Tibial artery (tissue), 4 donors: ENCODE results near the gene PNPLA4.

Experiments
- DNase-seq, 2 donors: peaks; one replicate each; pipeline ENCODE4 v3.0.0-alpha.2; 2019
- H3K27ac ChIP-seq, 2 donors: fragments of 200-600 bp; sonication (generic) in 1 of 2; 1 replicate in 1 of 2; 2 replicates in 1 of 2; pipeline ENCODE4 v1.5.1; 2018 to 2019; ENCODE audit warnings: mild to moderate bottlenecking in 1 of 2
- H3K27me3 ChIP-seq, 2 donors: fragments of 200-600 bp; sonication (generic) in 1 of 2; one replicate each; pipeline versions ENCODE4 v1.5.1 to v1.6.0; 2016 to 2019
- H3K36me3 ChIP-seq, 3 donors: fragments of 200-600 bp; sonication (generic) in 2 of 3; one replicate each; pipeline ENCODE4 v1.5.1; 2016 to 2019; ENCODE audit warnings: mild to moderate bottlenecking in 2 of 3
- H3K4me1 ChIP-seq, 4 donors: fragments of 200-600 bp; sonication (generic) in 2 of 4; 1 replicate in 3 of 4; 2 replicates in 1 of 4; pipeline ENCODE4 v1.5.1; 2016 to 2019
- H3K4me3 ChIP-seq, 2 donors: fragments of 200-600 bp; sonication (generic) in 1 of 2; 1 replicate in 1 of 2; 2 replicates in 1 of 2; pipeline ENCODE4 v1.5.1; 2018 to 2019; ENCODE audit warnings: mild to moderate bottlenecking in 2 of 2
- H3K9me3 ChIP-seq, 3 donors: fragments of 200-600 bp; sonication (generic) in 1 of 3; one replicate each; pipeline ENCODE4 v1.5.1; 2016 to 2019
- intact Hi-C: fragments of 100-400 bp; cut with DNase I; formaldehyde crosslinking; loops from one replicate; pipeline ENCODE4 v1.15.0; 2023; ENCODE audit warnings: low total_unique reads
- TF ChIP-seq, protein P1 (sequence below), 2 experiments: fragments of 200-600 bp in 1 of 2; fragments of 450-650 bp in 1 of 2; IDR thresholded peaks; one replicate each; pipeline ENCODE4 v1.5.1; 2017 to 2019; ENCODE audit warnings: antibody characterized with exemption in 2 of 2, mild to moderate bottlenecking in 1 of 2, moderate library complexity in 1 of 2

Gene PNPLA4

DNA sequence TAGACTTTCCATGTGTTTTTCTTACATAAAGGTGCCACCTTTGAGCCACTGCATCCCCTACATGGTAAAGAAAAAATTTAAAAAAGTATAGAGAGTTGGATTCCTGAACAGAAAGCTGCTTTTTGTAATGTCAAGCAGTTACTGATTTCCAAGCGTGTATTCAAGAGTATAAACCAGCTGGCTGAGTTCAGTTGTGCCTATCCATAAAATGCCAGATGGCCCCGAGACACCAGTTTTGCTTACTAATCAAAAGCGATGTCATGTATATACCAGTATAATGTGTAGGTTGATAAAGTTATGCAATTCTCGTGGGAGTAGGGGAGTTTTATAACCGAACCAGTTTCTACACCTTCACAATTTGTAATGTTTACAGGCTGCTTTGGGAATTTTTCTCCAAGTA, 26.2 kb upstream of the PNPLA4 start:
- Histone ChIP-seq H3K27me3 (no peaks in the 10 kb centered on the region), H3K9me3 (no peaks in the 10 kb centered on the region), H3K4me1 (no peaks in the 10 kb centered on the region), H3K27ac (no peak overlapping the region), H3K36me3 (no peaks in the 10 kb centered on the region), H3K4me3 (no peak overlapping the region)
- TF ChIP-seq, protein P1, sequence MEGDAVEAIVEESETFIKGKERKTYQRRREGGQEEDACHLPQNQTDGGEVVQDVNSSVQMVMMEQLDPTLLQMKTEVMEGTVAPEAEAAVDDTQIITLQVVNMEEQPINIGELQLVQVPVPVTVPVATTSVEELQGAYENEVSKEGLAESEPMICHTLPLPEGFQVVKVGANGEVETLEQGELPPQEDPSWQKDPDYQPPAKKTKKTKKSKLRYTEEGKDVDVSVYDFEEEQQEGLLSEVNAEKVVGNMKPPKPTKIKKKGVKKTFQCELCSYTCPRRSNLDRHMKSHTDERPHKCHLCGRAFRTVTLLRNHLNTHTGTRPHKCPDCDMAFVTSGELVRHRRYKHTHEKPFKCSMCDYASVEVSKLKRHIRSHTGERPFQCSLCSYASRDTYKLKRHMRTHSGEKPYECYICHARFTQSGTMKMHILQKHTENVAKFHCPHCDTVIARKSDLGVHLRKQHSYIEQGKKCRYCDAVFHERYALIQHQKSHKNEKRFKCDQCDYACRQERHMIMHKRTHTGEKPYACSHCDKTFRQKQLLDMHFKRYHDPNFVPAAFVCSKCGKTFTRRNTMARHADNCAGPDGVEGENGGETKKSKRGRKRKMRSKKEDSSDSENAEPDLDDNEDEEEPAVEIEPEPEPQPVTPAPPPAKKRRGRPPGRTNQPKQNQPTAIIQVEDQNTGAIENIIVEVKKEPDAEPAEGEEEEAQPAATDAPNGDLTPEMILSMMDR (IDR thresholded peaks at IDR 0.05), result no peak
- intact Hi-C loops, result no loop called here
- DNase-seq, result no peak

DNA sequence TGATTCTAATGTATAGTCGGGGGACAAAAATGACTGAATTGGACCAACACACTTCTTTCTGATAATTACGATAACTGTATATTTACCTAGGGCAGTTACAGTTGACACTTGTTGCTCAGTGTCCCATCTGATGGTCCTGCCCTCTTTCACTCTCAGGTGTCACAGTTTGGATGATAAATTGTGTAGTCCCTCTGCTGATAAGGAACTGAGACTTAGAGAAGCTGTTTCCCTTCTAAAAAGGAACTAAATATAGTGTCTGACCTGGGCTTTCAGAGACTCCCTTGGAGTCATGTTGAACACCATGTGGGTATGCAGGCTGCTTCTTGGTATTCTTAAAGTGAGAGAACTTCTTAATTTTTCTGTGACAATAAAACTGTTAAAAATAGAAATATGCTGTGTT, 23.7 kb upstream of the PNPLA4 start:
- no peaks in the 10 kb centered on the region for H3K36me3 ChIP-seq
- intact Hi-C loops, result no loop called here
- no peak overlapping the region for H3K4me3 ChIP-seq
- H3K4me1 ChIP-seq, result no peaks in the 10 kb centered on the region
- DNase-seq, result no peak
- TF ChIP-seq, protein P1 (IDR thresholded peaks at IDR 0.05), result no peak
- H3K27me3 ChIP-seq, result no peaks in the 10 kb centered on the region
- no peak overlapping the region for H3K27ac ChIP-seq
- no peaks in the 10 kb centered on the region for H3K9me3 ChIP-seq

DNA sequence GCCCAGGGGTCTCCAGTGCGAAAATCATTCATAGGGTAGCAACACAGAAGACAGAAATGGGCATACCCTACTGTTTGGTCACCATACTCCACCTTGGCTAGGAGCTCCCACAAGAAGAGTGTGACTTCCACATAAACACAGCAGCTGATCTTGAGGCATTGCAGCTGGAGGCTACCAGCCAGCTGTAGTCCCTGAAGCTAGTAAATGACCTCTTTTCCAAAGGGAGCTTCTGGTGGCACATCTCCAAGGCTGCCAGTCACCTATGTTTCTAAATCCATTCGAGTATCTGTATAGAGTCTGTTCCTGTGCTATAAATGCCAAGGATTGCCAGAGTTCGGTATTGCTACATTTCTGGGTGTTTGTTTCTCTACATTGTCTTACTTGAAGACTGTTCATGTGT, 21.3 kb upstream of the PNPLA4 start:
- TF ChIP-seq, protein P1 (IDR thresholded peaks at IDR 0.05), result no peak
- Histone ChIP-seq H3K36me3 (no peaks in the 10 kb centered on the region), H3K9me3 (no peaks in the 10 kb centered on the region), H3K27ac (no peak overlapping the region), H3K27me3 (no peaks in the 10 kb centered on the region), H3K4me3 (no peak overlapping the region), H3K4me1 (no peaks in the 10 kb centered on the region)
- intact Hi-C loops, result no loop called here
- DNase-seq, result no peak

DNA sequence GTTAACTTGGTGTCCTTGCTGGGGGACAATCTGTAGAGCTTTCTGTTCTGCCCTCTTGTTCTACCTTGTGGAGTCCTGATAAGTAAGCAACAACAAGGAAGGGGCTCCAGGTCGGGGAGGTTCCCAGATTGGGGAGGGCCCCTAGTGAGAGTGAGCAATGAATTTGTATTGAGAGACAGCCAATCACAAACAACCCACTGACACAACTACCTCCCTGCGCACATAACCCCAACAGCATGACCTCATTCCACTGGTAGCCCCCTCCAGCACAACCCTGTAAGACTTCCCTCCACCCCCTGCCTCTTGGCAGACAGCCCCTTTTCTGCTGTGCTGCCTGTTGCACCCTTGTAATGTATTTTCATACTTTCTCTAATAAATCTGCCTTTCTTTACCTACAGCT, 19.7 kb upstream of the PNPLA4 start:
- DNase-seq, result no peak
- no peaks in the 10 kb centered on the region for H3K27me3 ChIP-seq
- H3K4me3 ChIP-seq, result no peak overlapping the region
- TF ChIP-seq, protein P1 (IDR thresholded peaks at IDR 0.05), result no peak
- H3K27ac ChIP-seq, result no peak overlapping the region
- H3K36me3 ChIP-seq, result no peaks in the 10 kb centered on the region
- intact Hi-C loops, result no loop called here
- H3K9me3 ChIP-seq, result no peaks in the 10 kb centered on the region
- no peaks in the 10 kb centered on the region for H3K4me1 ChIP-seq

GRCh38 chrX:7943600-7944245, 16.5 kb upstream of the PNPLA4 start:
- no peaks in the 10 kb centered on the region for H3K4me1 ChIP-seq
- no peaks in the 10 kb centered on the region for H3K9me3 ChIP-seq
- H3K4me3 ChIP-seq, result no peak overlapping the region
- no peaks in the 10 kb centered on the region for H3K27me3 ChIP-seq
- intact Hi-C loops, result no loop called here
- no peaks in the 10 kb centered on the region for H3K36me3 ChIP-seq
- DNase-seq, result no peak
- H3K27ac ChIP-seq, result no peak overlapping the region
- TF ChIP-seq, protein P1 (IDR thresholded peaks at IDR 0.05), result no peak
